ENCODE data around the gene PWWP2B. TPM values are rescaled to one million over a fixed set of nuclear protein-coding genes. Genes with fewer than 3 reads are reported as not detected.
"Not testable (repeated sequence)": the region's sequence is repeated elsewhere in the genome, so short reads cannot be mapped to it uniquely, and the experiment has no call there.

PWWP2B gene
- total RNA-seq, 8 experiments from 2014 or later: 4.6 to 12.7 (median 8.9) TPM

- 47 to 100% (median 87%) methylated on average over 1 to 6 of the region's 18 CpGs; no CpG with 5 or more reads in 4 of the 10 experiments for WGBS, 10 experiments
- in situ Hi-C loops (cut with MboI; ENCODE audit: low pct_unique_long_range_greater_than_20kb in 2 of 9, low sequenced_read_pairs in 9 of 9, unreplicated experiment in 9 of 9): loop anchor here in 2 of 9 experiments (10.0 to 25.0 kb wide), 2 partner anchors 69 to 251 kb away; no protein-coding TSS in a partner anchor
Measured at GRCh38 chr10:132385721-132386418, 11.1 kb upstream of the PWWP2B start.

GRCh38 chr10:132386419-132386831 lies 10.6 kb upstream of the PWWP2B start:
- 20 to 100% (median 67%) methylated on average over 1 to 4 of the region's 9 CpGs; no CpG with 5 or more reads in 6 of the 10 experiments for WGBS, 10 experiments

More at GRCh38 chr10:132385721-132386418, 11.1 kb upstream of the PWWP2B start:
- Histone ChIP-seq H3K27ac (no peak overlapping the region), H3K4me3 (no peak overlapping the region), H3K4me1 (replicated peaks in 1 of 2) (peaks cover 12 to 20% of the 10 kb centered on the region in 2 donors)
- ATAC-seq (replicated peaks in 6 of 8): peak in 2 of 8 experiments; percentile 33 to 57

GRCh38 chr10:132386896-132387295 lies 10.1 kb upstream of the PWWP2B start:
- peaks cover 12 to 20% of the 10 kb centered on the region in 2 donors for H3K4me1 ChIP-seq (replicated peaks in 1 of 2)
- not testable (repeated sequence) for ATAC-seq (replicated peaks in 6 of 8); H3K27ac ChIP-seq; H3K4me3 ChIP-seq
- no CpG with 5 or more reads among the region's 1 CpG for WGBS, 10 experiments
- in situ Hi-C loops (cut with MboI; ENCODE audit: low pct_unique_long_range_greater_than_20kb in 2 of 9, low sequenced_read_pairs in 9 of 9, unreplicated experiment in 9 of 9): loop anchor here in 2 of 9 experiments (10.0 to 25.0 kb wide), 2 partner anchors 68 to 250 kb away; no protein-coding TSS in a partner anchor

More at GRCh38 chr10:132386419-132386831, 10.6 kb upstream of the PWWP2B start:
- in situ Hi-C loops (cut with MboI; ENCODE audit: low pct_unique_long_range_greater_than_20kb in 2 of 9, low sequenced_read_pairs in 9 of 9, unreplicated experiment in 9 of 9): loop anchor here in 2 of 9 experiments (10.0 to 25.0 kb wide), 2 partner anchors 68 to 251 kb away; no protein-coding TSS in a partner anchor
- ATAC-seq (replicated peaks in 6 of 8): peak in 2 of 8 experiments; percentile 8 to 9
- no peak overlapping the region for H3K27ac ChIP-seq
- no peak overlapping the region for H3K4me3 ChIP-seq
- peaks cover 12 to 20% of the 10 kb centered on the region in 2 donors for H3K4me1 ChIP-seq (replicated peaks in 1 of 2)

- peak overlapping the region; percentile 20 to 76 for H3K27ac ChIP-seq
- peak; percentile 62 to 91 (median 85) for ATAC-seq (replicated peaks in 6 of 8)
- WGBS, 10 experiments: 10 to 40% (median 33%) methylated on average over 1 to 3 of the region's 26 CpGs; no CpG with 5 or more reads in 6 of the 10 experiments
- no peak overlapping the region for H3K4me3 ChIP-seq
- in situ Hi-C loops (cut with MboI; ENCODE audit: low pct_unique_long_range_greater_than_20kb in 2 of 9, low sequenced_read_pairs in 9 of 9, unreplicated experiment in 9 of 9): loop anchor here in 2 of 9 experiments (10.0 to 25.0 kb wide), 2 partner anchors 67 to 250 kb away; no protein-coding TSS in a partner anchor
- peaks cover 12 to 20% of the 10 kb centered on the region in 2 donors for H3K4me1 ChIP-seq (replicated peaks in 1 of 2)
Measured at GRCh38 chr10:132387764-132388210, 9.2 kb upstream of the PWWP2B start.

- in situ Hi-C loops (cut with MboI; ENCODE audit: low pct_unique_long_range_greater_than_20kb in 2 of 9, low sequenced_read_pairs in 9 of 9, unreplicated experiment in 9 of 9): loop anchor here in 2 of 9 experiments (10.0 to 25.0 kb wide), 2 partner anchors 66 to 248 kb away; no protein-coding TSS in a partner anchor
- ATAC-seq (replicated peaks in 6 of 8): peak in 3 of 8 experiments; percentile 1 to 28 (median 4)
- WGBS, 10 experiments: 20 to 80% methylated on average over 1 of the region's 22 CpGs; no CpG with 5 or more reads in 8 of the 10 experiments
- Histone ChIP-seq H3K4me3 (no peak overlapping the region), H3K4me1 (replicated peaks in 1 of 2) (peaks cover 12 to 20% of the 10 kb centered on the region in 2 donors), H3K27ac (no peak overlapping the region)
Measured at GRCh38 chr10:132388891-132389432, 8.0 kb upstream of the PWWP2B start.

GRCh38 chr10:132389433-132390169 lies 7.4 kb upstream of the PWWP2B start:
- ATAC-seq (replicated peaks in 6 of 8): peak in 5 of 8 experiments; percentile 5 to 17 (median 14)
- no peak overlapping the region for H3K27ac ChIP-seq
- peaks cover 12 to 20% of the 10 kb centered on the region in 2 donors for H3K4me1 ChIP-seq (replicated peaks in 1 of 2)
- no peak overlapping the region for H3K4me3 ChIP-seq
- in situ Hi-C loops (cut with MboI; ENCODE audit: low pct_unique_long_range_greater_than_20kb in 2 of 9, low sequenced_read_pairs in 9 of 9, unreplicated experiment in 9 of 9): loop anchor here in 3 of 9 experiments (10.0 to 25.0 kb wide), 3 partner anchors 55 to 248 kb away; no protein-coding TSS in a partner anchor
- WGBS, 10 experiments: 63 to 100% (median 80%) methylated on average over 1 to 3 of the region's 16 CpGs; no CpG with 5 or more reads in 7 of the 10 experiments

GRCh38 chr10:132390170-132390920 lies 6.7 kb upstream of the PWWP2B start:
- in situ Hi-C loops (cut with MboI; ENCODE audit: low pct_unique_long_range_greater_than_20kb in 2 of 9, low sequenced_read_pairs in 9 of 9, unreplicated experiment in 9 of 9): loop anchor here in 2 of 9 experiments (10.0 to 25.0 kb wide), 2 partner anchors 54 to 247 kb away; no protein-coding TSS in a partner anchor
- Histone ChIP-seq H3K4me3 (no peak overlapping the region), H3K4me1 (replicated peaks in 1 of 2) (peaks cover 12 to 20% of the 10 kb centered on the region in 2 donors), H3K27ac (no peak overlapping the region)
- no peak for ATAC-seq (replicated peaks in 6 of 8)
- WGBS, 10 experiments: 0 to 93% (median 80%) methylated on average over 2 to 6 of the region's 8 CpGs; no CpG with 5 or more reads in 2 of the 10 experiments

- Histone ChIP-seq H3K4me1 (replicated peaks in 1 of 2) (peaks cover 19 to 26% of the 10 kb centered on the region in 2 donors), H3K4me3 (no peak overlapping the region), H3K27ac (no peak overlapping the region)
- in situ Hi-C loops (cut with MboI; ENCODE audit: low pct_unique_long_range_greater_than_20kb in 2 of 9, low sequenced_read_pairs in 9 of 9, unreplicated experiment in 9 of 9): loop anchor here in 2 of 9 experiments (10.0 to 25.0 kb wide), 2 partner anchors 54 to 246 kb away; no protein-coding TSS in a partner anchor
- no peak for ATAC-seq (replicated peaks in 6 of 8)
- WGBS, 10 experiments: 29 to 92% (median 80%) methylated on average over 1 to 7 of the region's 19 CpGs; no CpG with 5 or more reads in 1 of the 10 experiments
Measured at GRCh38 chr10:132390921-132391675, 5.9 kb upstream of the PWWP2B start.

- no peak overlapping the region for H3K4me3 ChIP-seq
- in situ Hi-C loops (cut with MboI; ENCODE audit: low pct_unique_long_range_greater_than_20kb in 2 of 9, low sequenced_read_pairs in 9 of 9, unreplicated experiment in 9 of 9): loop anchor here in 2 of 9 experiments (10.0 to 25.0 kb wide), 2 partner anchors 53 to 246 kb away; no protein-coding TSS in a partner anchor
- H3K4me1 ChIP-seq (replicated peaks in 1 of 2): peaks cover 21 to 26% of the 10 kb centered on the region in 2 donors
- 78 to 94% (median 84%) methylated on average over 1 to 3 of the region's 4 CpGs; no CpG with 5 or more reads in 7 of the 10 experiments for WGBS, 10 experiments
- no peak for ATAC-seq (replicated peaks in 6 of 8)
- H3K27ac ChIP-seq: no peak overlapping the region
Measured at GRCh38 chr10:132391676-132392020, 5.4 kb upstream of the PWWP2B start.

GRCh38 chr10:132392184-132392800 lies 4.7 kb upstream of the PWWP2B start:
- no peak for ATAC-seq (replicated peaks in 6 of 8)
- no peak overlapping the region for H3K27ac ChIP-seq
- in situ Hi-C loops (cut with MboI; ENCODE audit: low pct_unique_long_range_greater_than_20kb in 2 of 9, low sequenced_read_pairs in 9 of 9, unreplicated experiment in 9 of 9): loop anchor here in 2 of 9 experiments (10.0 to 25.0 kb wide), 2 partner anchors 53 to 245 kb away; no protein-coding TSS in a partner anchor
- H3K4me3 ChIP-seq: no peak overlapping the region
- WGBS, 10 experiments: 75 to 100% (median 86%) methylated on average over 1 to 2 of the region's 2 CpGs; no CpG with 5 or more reads in 4 of the 10 experiments
- H3K4me1 ChIP-seq (replicated peaks in 1 of 2): peaks cover 21 to 26% of the 10 kb centered on the region in 2 donors
